ENCODE results near the gene GIMAP5.
"Not testable (repeated sequence)": the region's sequence is repeated elsewhere in the genome, so short reads cannot be mapped to it uniquely, and the experiment has no call there.

Gene GIMAP5

GRCh38 chr7:150735596-150736358, 1.4 kb upstream of the GIMAP5 start:
- DNase-seq, result no peak

GRCh38 chr7:150736864-150737263, 354 bp upstream of the GIMAP5 start:
- DNase-seq, result no peak

GRCh38 chr7:150738092-150738491, 874 bp downstream of the GIMAP5 start:
- no peak for DNase-seq

- no peak for DNase-seq
These were observed 1.4 kb downstream of the GIMAP5 start for GRCh38 chr7:150738591-150739001.

GRCh38 chr7:150739033-150739432, 1.8 kb downstream of the GIMAP5 start:
- no peak for DNase-seq

- no peak for DNase-seq
These were observed 2.8 kb downstream of the GIMAP5 start for GRCh38 chr7:150740053-150740452.

- DNase-seq, result peak in 1 of 2 donors; percentile 53
These were observed 5.2 kb downstream of the GIMAP5 start for GRCh38 chr7:150742286-150742968.

- DNase-seq, result no peak
These were observed 6.9 kb downstream of the GIMAP5 start for GRCh38 chr7:150744041-150744656.

GRCh38 chr7:150745086-150745485, 7.9 kb downstream of the GIMAP5 start:
- DNase-seq, result no peak

- no peak for DNase-seq
These were observed 8.7 kb downstream of the GIMAP5 start for GRCh38 chr7:150745876-150746275.

- DNase-seq, result peak in 1 of 2 donors; percentile 23
These were observed 9.7 kb downstream of the GIMAP5 start for GRCh38 chr7:150746921-150747320.

GRCh38 chr7:150748376-150748775, 11.2 kb downstream of the GIMAP5 start:
- peak in 1 of 2 donors; percentile 19 for DNase-seq

GRCh38 chr7:150751702-150752101, 14.5 kb downstream of the GIMAP5 start:
- DNase-seq, result peak in 1 of 2 donors; percentile 28

GRCh38 chr7:150753239-150753638, 16.0 kb downstream of the GIMAP5 start:
- no peak for DNase-seq

GRCh38 chr7:150753826-150754603, 16.8 kb downstream of the GIMAP5 start:
- DNase-seq, result peak in 1 of 2 donors; percentile 56

- DNase-seq, result peak in 1 of 2 donors; percentile 24
These were observed 17.7 kb downstream of the GIMAP5 start for GRCh38 chr7:150754951-150755350.

GRCh38 chr7:150755473-150756099, 18.4 kb downstream of the GIMAP5 start:
- peak; percentile 61 to 70 for DNase-seq

- peak in 1 of 2 donors; percentile 34 for DNase-seq
These were observed 18.9 kb downstream of the GIMAP5 start for GRCh38 chr7:150756166-150756565.

GRCh38 chr7:150756858-150757257, 19.6 kb downstream of the GIMAP5 start:
- no peak for DNase-seq

- no peak for DNase-seq
These were observed 22.3 kb downstream of the GIMAP5 start for GRCh38 chr7:150759479-150759878.

- DNase-seq, result no peak
These were observed 29.1 kb downstream of the GIMAP5 start for GRCh38 chr7:150766334-150766709.

GRCh38 chr7:150769768-150770167, 32.5 kb downstream of the GIMAP5 start:
- no peak for DNase-seq

- not testable (repeated sequence) for DNase-seq
These were observed 36.9 kb downstream of the GIMAP5 start for GRCh38 chr7:150774131-150774530.

All from stimulated activated CD4-positive, alpha-beta T cell treated with anti-CD3 and anti-CD28 coated beads, Interleukin-2, amount 100 ng/mL, for 24 hours (primary cell).